Measurements from ENCODE around the gene DYNC2LI1. TPM values are rescaled to one million over a fixed set of nuclear protein-coding genes. Genes with fewer than 3 reads are reported as not detected.

The DYNC2LI1 gene
- total and polyA plus RNA-seq, 2 of the 8 experiments (the other 6 are each of a cell fraction or from before 2014, with no cell fraction given), result 3.9 to 7.6 TPM

DNA sequence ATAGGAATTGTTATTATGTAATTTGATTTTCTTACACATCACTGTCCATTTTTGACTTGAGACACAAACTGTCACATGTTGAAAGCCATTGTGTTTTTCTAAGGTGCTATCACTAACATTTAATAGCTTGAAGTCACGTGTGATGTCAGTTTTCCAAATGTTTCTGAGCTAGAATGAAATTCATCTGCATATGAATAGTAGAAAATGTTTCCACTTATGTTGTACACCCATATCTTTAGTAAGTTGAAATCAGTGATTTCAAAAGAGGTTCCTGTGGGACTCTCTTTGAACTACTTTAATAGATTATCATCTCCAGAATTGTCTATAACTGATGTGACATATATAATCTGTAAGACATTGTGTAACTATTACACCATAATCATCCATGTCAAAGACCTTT, 37.0 kb downstream of the DYNC2LI1 start (continued):
- TF ChIP-seq PHF8 (conservative IDR thresholded peaks at IDR 0.05; ENCODE audit: low read depth, low read length) (no peak), SP1 (IDR thresholded peaks at IDR 0.05; ENCODE audit: low read depth, low read length) (no peak)
- TF ChIP-seq, protein P1, sequence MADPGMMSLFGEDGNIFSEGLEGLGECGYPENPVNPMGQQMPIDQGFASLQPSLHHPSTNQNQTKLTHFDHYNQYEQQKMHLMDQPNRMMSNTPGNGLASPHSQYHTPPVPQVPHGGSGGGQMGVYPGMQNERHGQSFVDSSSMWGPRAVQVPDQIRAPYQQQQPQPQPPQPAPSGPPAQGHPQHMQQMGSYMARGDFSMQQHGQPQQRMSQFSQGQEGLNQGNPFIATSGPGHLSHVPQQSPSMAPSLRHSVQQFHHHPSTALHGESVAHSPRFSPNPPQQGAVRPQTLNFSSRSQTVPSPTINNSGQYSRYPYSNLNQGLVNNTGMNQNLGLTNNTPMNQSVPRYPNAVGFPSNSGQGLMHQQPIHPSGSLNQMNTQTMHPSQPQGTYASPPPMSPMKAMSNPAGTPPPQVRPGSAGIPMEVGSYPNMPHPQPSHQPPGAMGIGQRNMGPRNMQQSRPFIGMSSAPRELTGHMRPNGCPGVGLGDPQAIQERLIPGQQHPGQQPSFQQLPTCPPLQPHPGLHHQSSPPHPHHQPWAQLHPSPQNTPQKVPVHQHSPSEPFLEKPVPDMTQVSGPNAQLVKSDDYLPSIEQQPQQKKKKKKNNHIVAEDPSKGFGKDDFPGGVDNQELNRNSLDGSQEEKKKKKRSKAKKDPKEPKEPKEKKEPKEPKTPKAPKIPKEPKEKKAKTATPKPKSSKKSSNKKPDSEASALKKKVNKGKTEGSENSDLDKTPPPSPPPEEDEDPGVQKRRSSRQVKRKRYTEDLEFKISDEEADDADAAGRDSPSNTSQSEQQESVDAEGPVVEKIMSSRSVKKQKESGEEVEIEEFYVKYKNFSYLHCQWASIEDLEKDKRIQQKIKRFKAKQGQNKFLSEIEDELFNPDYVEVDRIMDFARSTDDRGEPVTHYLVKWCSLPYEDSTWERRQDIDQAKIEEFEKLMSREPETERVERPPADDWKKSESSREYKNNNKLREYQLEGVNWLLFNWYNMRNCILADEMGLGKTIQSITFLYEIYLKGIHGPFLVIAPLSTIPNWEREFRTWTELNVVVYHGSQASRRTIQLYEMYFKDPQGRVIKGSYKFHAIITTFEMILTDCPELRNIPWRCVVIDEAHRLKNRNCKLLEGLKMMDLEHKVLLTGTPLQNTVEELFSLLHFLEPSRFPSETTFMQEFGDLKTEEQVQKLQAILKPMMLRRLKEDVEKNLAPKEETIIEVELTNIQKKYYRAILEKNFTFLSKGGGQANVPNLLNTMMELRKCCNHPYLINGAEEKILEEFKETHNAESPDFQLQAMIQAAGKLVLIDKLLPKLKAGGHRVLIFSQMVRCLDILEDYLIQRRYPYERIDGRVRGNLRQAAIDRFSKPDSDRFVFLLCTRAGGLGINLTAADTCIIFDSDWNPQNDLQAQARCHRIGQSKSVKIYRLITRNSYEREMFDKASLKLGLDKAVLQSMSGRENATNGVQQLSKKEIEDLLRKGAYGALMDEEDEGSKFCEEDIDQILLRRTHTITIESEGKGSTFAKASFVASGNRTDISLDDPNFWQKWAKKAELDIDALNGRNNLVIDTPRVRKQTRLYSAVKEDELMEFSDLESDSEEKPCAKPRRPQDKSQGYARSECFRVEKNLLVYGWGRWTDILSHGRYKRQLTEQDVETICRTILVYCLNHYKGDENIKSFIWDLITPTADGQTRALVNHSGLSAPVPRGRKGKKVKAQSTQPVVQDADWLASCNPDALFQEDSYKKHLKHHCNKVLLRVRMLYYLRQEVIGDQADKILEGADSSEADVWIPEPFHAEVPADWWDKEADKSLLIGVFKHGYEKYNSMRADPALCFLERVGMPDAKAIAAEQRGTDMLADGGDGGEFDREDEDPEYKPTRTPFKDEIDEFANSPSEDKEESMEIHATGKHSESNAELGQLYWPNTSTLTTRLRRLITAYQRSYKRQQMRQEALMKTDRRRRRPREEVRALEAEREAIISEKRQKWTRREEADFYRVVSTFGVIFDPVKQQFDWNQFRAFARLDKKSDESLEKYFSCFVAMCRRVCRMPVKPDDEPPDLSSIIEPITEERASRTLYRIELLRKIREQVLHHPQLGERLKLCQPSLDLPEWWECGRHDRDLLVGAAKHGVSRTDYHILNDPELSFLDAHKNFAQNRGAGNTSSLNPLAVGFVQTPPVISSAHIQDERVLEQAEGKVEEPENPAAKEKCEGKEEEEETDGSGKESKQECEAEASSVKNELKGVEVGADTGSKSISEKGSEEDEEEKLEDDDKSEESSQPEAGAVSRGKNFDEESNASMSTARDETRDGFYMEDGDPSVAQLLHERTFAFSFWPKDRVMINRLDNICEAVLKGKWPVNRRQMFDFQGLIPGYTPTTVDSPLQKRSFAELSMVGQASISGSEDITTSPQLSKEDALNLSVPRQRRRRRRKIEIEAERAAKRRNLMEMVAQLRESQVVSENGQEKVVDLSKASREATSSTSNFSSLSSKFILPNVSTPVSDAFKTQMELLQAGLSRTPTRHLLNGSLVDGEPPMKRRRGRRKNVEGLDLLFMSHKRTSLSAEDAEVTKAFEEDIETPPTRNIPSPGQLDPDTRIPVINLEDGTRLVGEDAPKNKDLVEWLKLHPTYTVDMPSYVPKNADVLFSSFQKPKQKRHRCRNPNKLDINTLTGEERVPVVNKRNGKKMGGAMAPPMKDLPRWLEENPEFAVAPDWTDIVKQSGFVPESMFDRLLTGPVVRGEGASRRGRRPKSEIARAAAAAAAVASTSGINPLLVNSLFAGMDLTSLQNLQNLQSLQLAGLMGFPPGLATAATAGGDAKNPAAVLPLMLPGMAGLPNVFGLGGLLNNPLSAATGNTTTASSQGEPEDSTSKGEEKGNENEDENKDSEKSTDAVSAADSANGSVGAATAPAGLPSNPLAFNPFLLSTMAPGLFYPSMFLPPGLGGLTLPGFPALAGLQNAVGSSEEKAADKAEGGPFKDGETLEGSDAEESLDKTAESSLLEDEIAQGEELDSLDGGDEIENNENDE (IDR thresholded peaks at IDR 0.05; ENCODE audit: insufficient replicate concordance, low read length), result no peak
